HepG2 (cell line): ENCODE data around the gene NT5C3B. TPM values are rescaled to one million over a fixed set of nuclear protein-coding genes. Genes with fewer than 3 reads are reported as not detected.
A peak's percentile ranks its signal among the peaks of the same experiment; 100 is the strongest.

Source experiments
- MED1 ChIP-seq: sonication (generic); formaldehyde crosslinking; IDR thresholded peaks from 2 replicates; pipeline ENCODE4 v1.4.0; 2020; ENCODE audit warnings: missing genetic modification reagents
- MLLT10 ChIP-seq: sonication (generic); formaldehyde crosslinking; IDR thresholded peaks from 2 replicates; pipeline ENCODE4 v1.4.0; 2020; ENCODE audit warnings: missing genetic modification reagents
- SPEN ChIP-seq: sonication (generic); formaldehyde crosslinking; IDR thresholded peaks from 2 replicates; pipeline ENCODE4 v1.5.1; 2020; ENCODE audit warnings: low read depth, mild to moderate bottlenecking, missing genetic modification reagents
- TCF7 ChIP-seq: sonication (generic); IDR thresholded peaks from 2 replicates; pipeline ENCODE4 v1.6.1; 2016; ENCODE audit warnings: antibody characterized with exemption, low read depth
- TCF7L2 ChIP-seq: IDR thresholded peaks from 2 replicates; pipeline ENCODE4 v1.6.1; 2011; ENCODE audit warnings: mild to moderate bottlenecking, low read depth, low read length, moderate library complexity
- WIZ ChIP-seq: sonication (generic); formaldehyde crosslinking; IDR thresholded peaks from 2 replicates; pipeline ENCODE4 v1.5.1; 2020; ENCODE audit warnings: mild to moderate bottlenecking, missing genetic modification reagents
- ZNF569 ChIP-seq: sonication (generic); formaldehyde crosslinking; IDR thresholded peaks from 2 replicates; pipeline ENCODE4 v1.5.0; 2020; ENCODE audit warnings: mild to moderate bottlenecking, missing genetic modification reagents, moderate library complexity, borderline replicate concordance
- ZNF766 ChIP-seq: sonication (generic); formaldehyde crosslinking; IDR thresholded peaks from 2 replicates; pipeline ENCODE4 v1.5.0; 2020; ENCODE audit warnings: missing genetic modification reagents, borderline replicate concordance
- polyA plus RNA-seq, 8 experiments: library from polyadenylated mRNA; depleted of rRNA in 3 of 8; stranded (reverse) in 7 of 8; unstranded in 1 of 8; fragments of >200 nt; fragmentation: Illumina TruSeq in 4 of 8; extraction: Trizol in 4 of 8; gene quantifications; 2 replicates each; pipeline versions ENCODE4 v1.2.1 to v1.2.3, GENCODE V29; 2011 to 2016; ENCODE audit warnings: low read depth in 4 of 8, missing spikeins in 1 of 8, mixed read lengths in 1 of 8; ENCODE audit not compliant: insufficient read depth in 1 of 8
- total RNA-seq, 5 experiments: library from RNA; depleted of rRNA; stranded (reverse); fragments of >200 nt; fragmentation: Illumina TruSeq; extraction: Trizol; gene quantifications; 2 replicates each; pipeline ENCODE4 v1.2.3, GENCODE V29; 2016; ENCODE audit warnings: low read depth in 1 of 5
- TF ChIP-seq, protein P1 (sequence below): sonication (generic); formaldehyde crosslinking; IDR thresholded peaks from 2 replicates; pipeline ENCODE4 v1.8.1; 2023; ENCODE audit warnings: mild to moderate bottlenecking, missing genetic modification reagents
- TF ChIP-seq, protein P2 (sequence below): sonication (generic); formaldehyde crosslinking; IDR thresholded peaks from 2 replicates; pipeline ENCODE4 v1.8.1; 2023; ENCODE audit warnings: mild to moderate bottlenecking, inconsistent platforms, moderate library complexity, missing genetic modification reagents, borderline replicate concordance
- TF ChIP-seq, protein P3 (sequence below): sonication (generic); formaldehyde crosslinking; conservative IDR thresholded peaks from 2 replicates; pipeline ENCODE4 v1.8.1; 2023; ENCODE audit warnings: missing genetic modification reagents
- TF ChIP-seq, protein P4 (sequence below): sonication (generic); formaldehyde crosslinking; IDR thresholded peaks from 2 replicates; pipeline ENCODE4 v1.4.0; 2020; ENCODE audit warnings: missing genetic modification reagents
- TF ChIP-seq, protein P5 (sequence below): sonication (generic); formaldehyde crosslinking; IDR thresholded peaks from 2 replicates; pipeline ENCODE4 v1.5.1; 2020; ENCODE audit warnings: mild to moderate bottlenecking, missing genetic modification reagents, moderate library complexity
- TF ChIP-seq, protein P6 (sequence below): sonication (generic); formaldehyde crosslinking; IDR thresholded peaks from 2 replicates; pipeline ENCODE4 v1.5.0; 2020; ENCODE audit warnings: mild to moderate bottlenecking, missing genetic modification reagents
- TF ChIP-seq, protein P7 (sequence below): sonication (generic); formaldehyde crosslinking; IDR thresholded peaks from 2 replicates; pipeline ENCODE4 v1.4.0; 2020; ENCODE audit warnings: missing genetic modification reagents, mild to moderate bottlenecking, borderline replicate concordance

The NT5C3B gene
- total and polyA plus RNA-seq, 2 of the 13 experiments (the other 11 are each of a cell fraction or from before 2014, with no cell fraction given) = 104 to 126 TPM

DNA sequence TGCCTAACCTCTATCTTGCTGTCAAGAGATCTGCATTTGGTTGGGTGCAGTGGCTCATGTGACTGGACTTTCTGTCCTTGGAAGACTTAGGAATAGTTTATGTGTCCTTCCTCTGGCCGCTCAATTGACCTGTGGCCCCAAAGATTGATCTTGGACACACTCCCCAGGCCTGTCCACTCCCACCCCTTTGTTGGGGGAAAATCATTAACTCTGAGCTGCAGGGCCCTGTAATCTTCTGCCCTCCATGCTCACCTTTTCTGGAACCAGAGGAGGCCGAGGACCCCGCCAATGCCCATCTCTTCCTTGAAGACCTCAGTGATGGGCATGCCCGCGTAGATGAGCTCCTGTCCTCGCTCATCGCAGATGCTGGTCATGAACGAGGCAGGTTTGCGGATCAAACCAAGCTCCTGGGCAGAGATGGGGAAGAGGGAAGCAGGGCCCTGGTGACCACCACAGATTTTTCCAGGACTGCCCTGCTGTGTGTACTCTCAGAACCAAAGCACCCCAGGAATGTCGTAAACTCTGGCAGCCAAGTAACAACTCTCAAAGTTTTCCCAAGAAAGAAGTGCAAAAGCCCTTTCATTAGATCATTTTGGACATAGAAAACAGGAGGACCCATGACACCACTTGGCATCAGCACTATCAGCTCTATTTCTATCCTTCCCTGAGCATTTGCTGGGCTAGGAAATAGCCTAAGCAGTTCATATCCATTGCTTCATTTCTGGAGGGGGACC lies 37.7 kb upstream of the NT5C3B start (continued):
- TF ChIP-seq, protein P1, sequence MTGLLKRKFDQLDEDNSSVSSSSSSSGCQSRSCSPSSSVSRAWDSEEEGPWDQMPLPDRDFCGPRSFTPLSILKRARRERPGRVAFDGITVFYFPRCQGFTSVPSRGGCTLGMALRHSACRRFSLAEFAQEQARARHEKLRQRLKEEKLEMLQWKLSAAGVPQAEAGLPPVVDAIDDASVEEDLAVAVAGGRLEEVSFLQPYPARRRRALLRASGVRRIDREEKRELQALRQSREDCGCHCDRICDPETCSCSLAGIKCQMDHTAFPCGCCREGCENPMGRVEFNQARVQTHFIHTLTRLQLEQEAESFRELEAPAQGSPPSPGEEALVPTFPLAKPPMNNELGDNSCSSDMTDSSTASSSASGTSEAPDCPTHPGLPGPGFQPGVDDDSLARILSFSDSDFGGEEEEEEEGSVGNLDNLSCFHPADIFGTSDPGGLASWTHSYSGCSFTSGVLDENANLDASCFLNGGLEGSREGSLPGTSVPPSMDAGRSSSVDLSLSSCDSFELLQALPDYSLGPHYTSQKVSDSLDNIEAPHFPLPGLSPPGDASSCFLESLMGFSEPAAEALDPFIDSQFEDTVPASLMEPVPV (CRISPR knock-in tag) = no peak
- TF ChIP-seq TCF7 = no peak
- TF ChIP-seq, protein P2, sequence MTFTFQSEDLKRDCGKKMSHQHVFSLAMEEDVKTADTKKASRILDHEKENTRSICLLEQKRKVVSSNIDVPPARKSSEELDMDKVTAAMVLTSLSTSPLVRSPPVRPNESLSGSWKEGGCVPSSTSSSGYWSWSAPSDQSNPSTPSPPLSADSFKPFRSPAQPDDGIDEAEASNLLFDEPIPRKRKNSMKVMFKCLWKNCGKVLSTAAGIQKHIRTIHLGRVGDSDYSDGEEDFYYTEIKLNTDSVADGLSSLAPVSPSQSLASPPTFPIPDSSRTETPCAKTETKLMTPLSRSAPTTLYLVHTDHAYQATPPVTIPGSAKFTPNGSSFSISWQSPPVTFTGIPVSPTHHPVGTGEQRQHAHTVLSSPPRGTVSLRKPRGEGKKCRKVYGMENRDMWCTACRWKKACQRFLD = no peak
- TF ChIP-seq TCF7L2 = no peak
- TF ChIP-seq, protein P3, sequence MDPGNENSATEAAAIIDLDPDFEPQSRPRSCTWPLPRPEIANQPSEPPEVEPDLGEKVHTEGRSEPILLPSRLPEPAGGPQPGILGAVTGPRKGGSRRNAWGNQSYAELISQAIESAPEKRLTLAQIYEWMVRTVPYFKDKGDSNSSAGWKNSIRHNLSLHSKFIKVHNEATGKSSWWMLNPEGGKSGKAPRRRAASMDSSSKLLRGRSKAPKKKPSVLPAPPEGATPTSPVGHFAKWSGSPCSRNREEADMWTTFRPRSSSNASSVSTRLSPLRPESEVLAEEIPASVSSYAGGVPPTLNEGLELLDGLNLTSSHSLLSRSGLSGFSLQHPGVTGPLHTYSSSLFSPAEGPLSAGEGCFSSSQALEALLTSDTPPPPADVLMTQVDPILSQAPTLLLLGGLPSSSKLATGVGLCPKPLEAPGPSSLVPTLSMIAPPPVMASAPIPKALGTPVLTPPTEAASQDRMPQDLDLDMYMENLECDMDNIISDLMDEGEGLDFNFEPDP (CRISPR knock-in tag) = 0 out of 2 replicates have a peak, but pooled peaks have one; percentile 84
- TF ChIP-seq MED1 (CRISPR knock-in tag) = 0 out of 2 replicates have a peak, but pooled peaks have one; percentile 14
- TF ChIP-seq, protein P4, sequence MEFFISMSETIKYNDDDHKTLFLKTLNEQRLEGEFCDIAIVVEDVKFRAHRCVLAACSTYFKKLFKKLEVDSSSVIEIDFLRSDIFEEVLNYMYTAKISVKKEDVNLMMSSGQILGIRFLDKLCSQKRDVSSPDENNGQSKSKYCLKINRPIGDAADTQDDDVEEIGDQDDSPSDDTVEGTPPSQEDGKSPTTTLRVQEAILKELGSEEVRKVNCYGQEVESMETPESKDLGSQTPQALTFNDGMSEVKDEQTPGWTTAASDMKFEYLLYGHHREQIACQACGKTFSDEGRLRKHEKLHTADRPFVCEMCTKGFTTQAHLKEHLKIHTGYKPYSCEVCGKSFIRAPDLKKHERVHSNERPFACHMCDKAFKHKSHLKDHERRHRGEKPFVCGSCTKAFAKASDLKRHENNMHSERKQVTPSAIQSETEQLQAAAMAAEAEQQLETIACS (CRISPR knock-in tag) = no peak
- 0 out of 2 replicates have a peak, but pooled peaks have one; percentile 29 for TF ChIP-seq ZNF766 (CRISPR knock-in tag)
- TF ChIP-seq ZNF569 (CRISPR knock-in tag) = no peak
- TF ChIP-seq, protein P5, sequence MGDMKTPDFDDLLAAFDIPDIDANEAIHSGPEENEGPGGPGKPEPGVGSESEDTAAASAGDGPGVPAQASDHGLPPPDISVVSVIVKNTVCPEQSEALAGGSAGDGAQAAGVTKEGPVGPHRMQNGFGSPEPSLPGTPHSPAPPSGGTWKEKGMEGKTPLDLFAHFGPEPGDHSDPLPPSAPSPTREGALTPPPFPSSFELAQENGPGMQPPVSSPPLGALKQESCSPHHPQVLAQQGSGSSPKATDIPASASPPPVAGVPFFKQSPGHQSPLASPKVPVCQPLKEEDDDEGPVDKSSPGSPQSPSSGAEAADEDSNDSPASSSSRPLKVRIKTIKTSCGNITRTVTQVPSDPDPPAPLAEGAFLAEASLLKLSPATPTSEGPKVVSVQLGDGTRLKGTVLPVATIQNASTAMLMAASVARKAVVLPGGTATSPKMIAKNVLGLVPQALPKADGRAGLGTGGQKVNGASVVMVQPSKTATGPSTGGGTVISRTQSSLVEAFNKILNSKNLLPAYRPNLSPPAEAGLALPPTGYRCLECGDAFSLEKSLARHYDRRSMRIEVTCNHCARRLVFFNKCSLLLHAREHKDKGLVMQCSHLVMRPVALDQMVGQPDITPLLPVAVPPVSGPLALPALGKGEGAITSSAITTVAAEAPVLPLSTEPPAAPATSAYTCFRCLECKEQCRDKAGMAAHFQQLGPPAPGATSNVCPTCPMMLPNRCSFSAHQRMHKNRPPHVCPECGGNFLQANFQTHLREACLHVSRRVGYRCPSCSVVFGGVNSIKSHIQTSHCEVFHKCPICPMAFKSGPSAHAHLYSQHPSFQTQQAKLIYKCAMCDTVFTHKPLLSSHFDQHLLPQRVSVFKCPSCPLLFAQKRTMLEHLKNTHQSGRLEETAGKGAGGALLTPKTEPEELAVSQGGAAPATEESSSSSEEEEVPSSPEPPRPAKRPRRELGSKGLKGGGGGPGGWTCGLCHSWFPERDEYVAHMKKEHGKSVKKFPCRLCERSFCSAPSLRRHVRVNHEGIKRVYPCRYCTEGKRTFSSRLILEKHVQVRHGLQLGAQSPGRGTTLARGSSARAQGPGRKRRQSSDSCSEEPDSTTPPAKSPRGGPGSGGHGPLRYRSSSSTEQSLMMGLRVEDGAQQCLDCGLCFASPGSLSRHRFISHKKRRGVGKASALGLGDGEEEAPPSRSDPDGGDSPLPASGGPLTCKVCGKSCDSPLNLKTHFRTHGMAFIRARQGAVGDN (CRISPR knock-in tag) = peak; percentile 78
- TF ChIP-seq, protein P6, sequence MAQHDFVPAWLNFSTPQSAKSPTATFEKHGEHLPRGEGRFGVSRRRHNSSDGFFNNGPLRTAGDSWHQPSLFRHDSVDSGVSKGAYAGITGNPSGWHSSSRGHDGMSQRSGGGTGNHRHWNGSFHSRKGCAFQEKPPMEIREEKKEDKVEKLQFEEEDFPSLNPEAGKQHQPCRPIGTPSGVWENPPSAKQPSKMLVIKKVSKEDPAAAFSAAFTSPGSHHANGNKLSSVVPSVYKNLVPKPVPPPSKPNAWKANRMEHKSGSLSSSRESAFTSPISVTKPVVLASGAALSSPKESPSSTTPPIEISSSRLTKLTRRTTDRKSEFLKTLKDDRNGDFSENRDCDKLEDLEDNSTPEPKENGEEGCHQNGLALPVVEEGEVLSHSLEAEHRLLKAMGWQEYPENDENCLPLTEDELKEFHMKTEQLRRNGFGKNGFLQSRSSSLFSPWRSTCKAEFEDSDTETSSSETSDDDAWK (CRISPR knock-in tag) = no peak
- no peak for TF ChIP-seq MLLT10 (CRISPR knock-in tag)
- TF ChIP-seq, protein P7, sequence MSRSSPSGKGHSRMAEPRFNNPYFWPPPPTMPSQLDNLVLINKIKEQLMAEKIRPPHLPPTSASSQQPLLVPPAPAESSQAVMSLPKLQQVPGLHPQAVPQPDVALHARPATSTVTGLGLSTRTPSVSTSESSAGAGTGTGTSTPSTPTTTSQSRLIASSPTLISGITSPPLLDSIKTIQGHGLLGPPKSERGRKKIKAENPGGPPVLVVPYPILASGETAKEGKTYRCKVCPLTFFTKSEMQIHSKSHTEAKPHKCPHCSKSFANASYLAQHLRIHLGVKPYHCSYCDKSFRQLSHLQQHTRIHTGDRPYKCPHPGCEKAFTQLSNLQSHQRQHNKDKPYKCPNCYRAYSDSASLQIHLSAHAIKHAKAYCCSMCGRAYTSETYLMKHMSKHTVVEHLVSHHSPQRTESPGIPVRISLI (CRISPR knock-in tag) = no peak
- TF ChIP-seq WIZ = no peak
- TF ChIP-seq SPEN (CRISPR knock-in tag) = 0 out of 2 replicates have a peak, but pooled peaks have one; percentile 24
